Kidney (tissue), 14 donors: ENCODE measurements around the gene KCNA10. TPM values are rescaled to one million over a fixed set of nuclear protein-coding genes. Genes with fewer than 3 reads are reported as not detected.
A peak's percentile ranks its signal among the peaks of the same experiment; 100 is the strongest.

Experiments used
- DNase-seq, 5 donors: peaks; one replicate each; pipeline ENCODE4 v3.0.0-alpha.2; 2013 to 2020
- FAIRE-seq: peaks from 2 replicates; lab custom pipeline; 2012; peaks lifted over from hg19 to GRCh38; lab: Jason Lieb, UNC
- H3K27ac ChIP-seq, 2 donors: one replicate each; pipeline ENCODE4 v1.7.0; 2013; ENCODE audit warnings: low read depth in 2 of 2, low read length in 2 of 2, inconsistent platforms in 1 of 2
- H3K27me3 ChIP-seq: one replicate; pipeline ENCODE4 v1.7.1; 2013; ENCODE audit warnings: low read length, inconsistent platforms; ENCODE audit not compliant: control insufficient read depth, insufficient read depth
- H3K36me3 ChIP-seq, 3 donors: one replicate each; pipeline versions ENCODE4 v1.7.0 to v1.7.1; 2013; ENCODE audit warnings: low read length in 3 of 3, control low read depth in 1 of 3, inconsistent platforms in 1 of 3; ENCODE audit not compliant: insufficient read depth in 3 of 3, control insufficient read depth in 2 of 3
- H3K4me1 ChIP-seq, 3 donors: one replicate each; pipeline versions ENCODE4 v1.7.0 to v1.7.1; 2013; ENCODE audit warnings: low read length in 3 of 3, inconsistent platforms in 1 of 3, low read depth in 1 of 3; ENCODE audit not compliant: control insufficient read depth in 2 of 3, insufficient read depth in 2 of 3
- H3K4me3 ChIP-seq, 3 donors: one replicate each; pipeline versions ENCODE4 v1.7.0 to v1.8.1; 2013; ENCODE audit warnings: low read length in 3 of 3, control low read depth in 1 of 3, inconsistent platforms in 1 of 3
- H3K9ac ChIP-seq, 3 donors: one replicate each; pipeline versions ENCODE4 v1.7.0 to v1.7.1; 2013; ENCODE audit warnings: low read length in 3 of 3, control low read depth in 1 of 3, inconsistent platforms in 1 of 3
- H3K9me3 ChIP-seq, 3 donors: one replicate each; pipeline versions ENCODE4 v1.7.0 to v1.7.1; 2013; ENCODE audit warnings: low read length in 3 of 3, control low read depth in 1 of 3, inconsistent platforms in 1 of 3; ENCODE audit not compliant: control insufficient read depth in 2 of 3, insufficient read depth in 1 of 3
- intact Hi-C: fragments of 100-400 bp; cut with DNase I; formaldehyde crosslinking; loops from one replicate; pipeline ENCODE4 v1.11.1; 2022
- polyA plus RNA-seq: library from polyadenylated mRNA; stranded (reverse); fragments of 350-450 nt; fragmentation: Illumina TruSeq; extraction: RNeasy Lipid Tissue Mini Kit (QIAGEN cat#74804); gene quantifications from one replicate; pipeline ENCODE4 v1.2.3, GENCODE V29; 2014; ENCODE audit warnings: low read depth, low replicate concordance; ENCODE audit not compliant: insufficient read depth
- total RNA-seq: library from RNA; stranded (reverse); fragmentation: NEBNext Ultra II Directional; extraction: Animal tissue kit (Norgen Biotek cat#: 25700); gene quantifications from one replicate; pipeline ENCODE4 v1.2.1, GENCODE V29; 2021
- TF ChIP-seq, protein P1 (sequence below): IDR thresholded peaks from 3 replicates; pipeline ENCODE4 v1.5.1; 2012; ENCODE audit warnings: mild to moderate bottlenecking, moderate library complexity, borderline replicate concordance; ENCODE audit not compliant: insufficient read depth; ENCODE audit errors: extremely low read depth
- donor health status: control.
- donor health status: control.
- donor health status: control.
- donor health status: control.
- donor health status: control.
- donor health status: DM: yes; HTN: yes; CAD: no.
- donor health status: Normal renal cell carcinoma (clear cell type).

KCNA10 gene
- total and polyA plus RNA-seq, 2 donors from 2014 or later: not detected

DNA sequence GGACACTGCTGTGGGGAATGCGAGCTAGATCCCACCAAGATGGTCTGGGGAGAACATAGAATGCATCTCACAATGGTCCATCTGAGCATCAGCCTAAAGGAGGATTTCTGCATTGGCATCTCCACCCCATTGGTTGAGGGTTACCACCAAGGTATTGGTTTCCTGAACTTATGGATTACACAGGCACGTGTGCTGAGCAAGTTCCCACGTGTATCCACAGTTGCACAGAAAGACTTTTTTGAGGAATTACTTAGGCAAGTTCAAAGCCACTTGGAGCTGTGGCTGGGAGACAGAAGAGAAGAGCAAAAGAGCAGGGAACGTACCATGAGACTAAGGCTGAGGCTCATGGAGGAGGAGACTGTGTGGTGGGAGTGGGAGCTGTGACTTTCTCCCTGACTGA is 44.1 kb upstream of the KCNA10 start:
- TF ChIP-seq, protein P1, sequence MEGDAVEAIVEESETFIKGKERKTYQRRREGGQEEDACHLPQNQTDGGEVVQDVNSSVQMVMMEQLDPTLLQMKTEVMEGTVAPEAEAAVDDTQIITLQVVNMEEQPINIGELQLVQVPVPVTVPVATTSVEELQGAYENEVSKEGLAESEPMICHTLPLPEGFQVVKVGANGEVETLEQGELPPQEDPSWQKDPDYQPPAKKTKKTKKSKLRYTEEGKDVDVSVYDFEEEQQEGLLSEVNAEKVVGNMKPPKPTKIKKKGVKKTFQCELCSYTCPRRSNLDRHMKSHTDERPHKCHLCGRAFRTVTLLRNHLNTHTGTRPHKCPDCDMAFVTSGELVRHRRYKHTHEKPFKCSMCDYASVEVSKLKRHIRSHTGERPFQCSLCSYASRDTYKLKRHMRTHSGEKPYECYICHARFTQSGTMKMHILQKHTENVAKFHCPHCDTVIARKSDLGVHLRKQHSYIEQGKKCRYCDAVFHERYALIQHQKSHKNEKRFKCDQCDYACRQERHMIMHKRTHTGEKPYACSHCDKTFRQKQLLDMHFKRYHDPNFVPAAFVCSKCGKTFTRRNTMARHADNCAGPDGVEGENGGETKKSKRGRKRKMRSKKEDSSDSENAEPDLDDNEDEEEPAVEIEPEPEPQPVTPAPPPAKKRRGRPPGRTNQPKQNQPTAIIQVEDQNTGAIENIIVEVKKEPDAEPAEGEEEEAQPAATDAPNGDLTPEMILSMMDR: no peak
- no peak overlapping the region for H3K4me3 ChIP-seq
- H3K4me1 ChIP-seq: no peaks in the 10 kb centered on the region
- intact Hi-C loops: no loop called here
- no peaks in the 10 kb centered on the region for H3K36me3 ChIP-seq
- H3K9me3 ChIP-seq: no peaks in the 10 kb centered on the region
- no peak overlapping the region for H3K27ac ChIP-seq
- H3K27me3 ChIP-seq: no peaks in the 10 kb centered on the region
- FAIRE-seq (no peak), DNase-seq (no peak)
- no peak overlapping the region for H3K9ac ChIP-seq

DNA sequence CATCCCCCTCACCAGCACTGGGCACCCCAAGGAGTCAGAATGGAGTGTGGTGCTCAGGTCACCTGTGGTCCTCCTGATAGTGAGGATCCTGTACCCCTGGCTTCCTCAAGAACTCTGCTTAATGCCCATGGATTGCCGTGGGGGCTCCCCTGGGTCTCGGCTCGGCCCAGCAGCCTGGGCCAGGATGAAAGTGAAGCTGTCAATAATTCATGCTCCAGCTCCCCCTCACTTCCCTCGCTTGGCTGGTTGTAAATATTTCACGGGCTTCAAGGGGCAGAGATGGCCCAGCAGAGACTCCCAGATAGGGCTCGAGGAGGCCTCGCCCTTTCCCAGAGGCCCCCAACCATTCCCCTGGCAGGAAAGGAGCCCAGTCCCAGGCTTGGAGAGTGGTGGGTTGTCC is 42.6 kb upstream of the KCNA10 start:
- no peaks in the 10 kb centered on the region for H3K9me3 ChIP-seq
- DNase-seq: peak in 3 of 5 donors; percentile 31 to 50 (median 46)
- no peaks in the 10 kb centered on the region for H3K36me3 ChIP-seq
- no peaks in the 10 kb centered on the region for H3K4me1 ChIP-seq
- H3K9ac ChIP-seq: no peak overlapping the region
- H3K27ac ChIP-seq: no peak overlapping the region
- H3K27me3 ChIP-seq: no peaks in the 10 kb centered on the region
- H3K4me3 ChIP-seq: no peak overlapping the region
- no peak for FAIRE-seq
- intact Hi-C loops: no loop called here
- TF ChIP-seq, protein P1: no peak

DNA sequence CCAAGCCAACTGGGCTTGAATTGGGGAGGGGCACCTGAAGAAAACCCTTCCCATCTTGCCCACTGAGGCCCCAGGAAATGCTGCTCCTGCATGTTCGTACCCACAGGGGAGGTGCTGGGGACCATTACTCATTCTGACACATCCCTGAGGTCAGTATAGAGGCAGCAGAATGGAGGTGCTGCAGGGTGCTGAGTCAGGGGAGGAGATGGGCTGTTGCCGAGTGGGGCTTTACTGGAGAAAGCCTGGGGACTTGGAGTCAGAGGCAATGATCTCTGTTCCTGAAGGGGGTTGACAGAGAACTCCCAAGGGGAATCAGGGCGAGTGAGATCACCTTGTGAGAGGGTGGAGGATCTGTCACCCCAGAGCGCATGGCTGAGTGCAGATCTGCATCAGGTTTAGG is 40.2 kb upstream of the KCNA10 start:
- intact Hi-C loops: no loop called here
- FAIRE-seq (no peak), DNase-seq (no peak)
- no peaks in the 10 kb centered on the region for H3K9me3 ChIP-seq
- H3K36me3 ChIP-seq: no peaks in the 10 kb centered on the region
- peaks cover 2% of the 10 kb centered on the region for H3K27me3 ChIP-seq
- peaks cover 0 to 6% (median 0%) of the 10 kb centered on the region in 3 donors for H3K4me1 ChIP-seq
- TF ChIP-seq, protein P1: no peak
- no peak overlapping the region for H3K27ac ChIP-seq
- H3K4me3 ChIP-seq: no peak overlapping the region
- H3K9ac ChIP-seq: no peak overlapping the region

DNA sequence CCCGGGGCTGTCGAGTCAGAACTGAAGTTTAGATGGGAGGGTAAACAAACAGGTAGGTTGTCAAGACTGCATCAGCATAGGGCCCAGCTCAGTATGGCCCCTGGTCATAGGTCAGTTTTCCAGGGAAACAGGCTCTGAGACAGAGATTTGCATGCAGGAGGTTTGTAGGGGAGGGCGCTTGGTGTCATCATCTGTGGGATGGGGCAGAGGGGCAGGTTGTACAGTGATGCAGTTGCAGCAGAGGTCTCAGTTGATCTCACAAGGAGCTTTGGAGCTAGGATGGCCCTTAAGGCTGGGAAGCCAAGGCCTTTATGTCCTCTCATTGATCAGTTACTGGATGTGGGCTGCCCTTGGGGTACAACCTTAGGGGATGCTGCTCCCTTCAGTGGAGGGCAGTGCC is 38.5 kb upstream of the KCNA10 start:
- FAIRE-seq: no peak
- H3K9ac ChIP-seq: no peak overlapping the region
- H3K4me1 ChIP-seq: peaks cover 0 to 6% (median 0%) of the 10 kb centered on the region in 3 donors
- TF ChIP-seq, protein P1: no peak
- H3K27me3 ChIP-seq: peaks cover 2% of the 10 kb centered on the region
- no peaks in the 10 kb centered on the region for H3K9me3 ChIP-seq
- no peak overlapping the region for H3K27ac ChIP-seq
- H3K4me3 ChIP-seq: no peak overlapping the region
- intact Hi-C loops: no loop called here
- no peaks in the 10 kb centered on the region for H3K36me3 ChIP-seq
- DNase-seq: no peak
